GM21423 (cell line): ENCODE measurements around the gene CPXCR1.
"Not testable (repeated sequence)": the region's sequence is repeated elsewhere in the genome, so short reads cannot be mapped to it uniquely, and the experiment has no call there.

Experiments
- ATAC-seq: cut with Tn5 transposase; IDR thresholded peaks from one replicate; pipeline ENCODE4 v1.9.1; 2021; ENCODE audit warnings: mild to moderate bottlenecking, moderate library complexity; ENCODE audit not compliant: unreplicated experiment

The CPXCR1 gene

GRCh38 chrX:88746925-88747324 lies at the start of gene CPXCR1:
CPXCR1 (plus strand) TSS chrX:88747225; CDS start chrX:88753415, 6,190 bp downstream.
- ATAC-seq: no peak

- ATAC-seq: no peak
Measured at GRCh38 chrX:88735835-88736234, 11.2 kb upstream of the CPXCR1 start.

GRCh38 chrX:88746215-88746614 lies 810 bp upstream of the CPXCR1 start:
- not testable (repeated sequence) for ATAC-seq

- not testable (repeated sequence) for ATAC-seq
Measured at GRCh38 chrX:88752339-88752738, 5.3 kb downstream of the CPXCR1 start.

- no peak for ATAC-seq
Measured at GRCh38 chrX:88789825-88790224, 42.8 kb downstream of the CPXCR1 start.
